Measurements from ENCODE around the gene ASIC4. TPM values are rescaled to one million over a fixed set of nuclear protein-coding genes. Genes with fewer than 3 reads are reported as not detected.

Gene ASIC4
- total and polyA plus RNA-seq, 2 of the 13 experiments (the other 11 are each of a cell fraction or from before 2014, with no cell fraction given): 0.03 TPM; not detected in 1

GRCh38 chr2:219569041-219569440 is 54.8 kb downstream of the ASIC4 start:
- intact Hi-C loops (cut with micrococcal nuclease; ENCODE audit: unreplicated experiment): no loop called here
- no peaks in the 10 kb centered on the region for H3K27me3 ChIP-seq (ENCODE audit: control insufficient read depth in 1 of 2, insufficient read depth in 2 of 2, low read length in 2 of 2)
- no peak for TF ChIP-seq DMTF1 (CRISPR knock-in tag; IDR thresholded peaks at IDR 0.05)
- TF ChIP-seq GATAD2A (CRISPR knock-in tag; IDR thresholded peaks at IDR 0.05): no peak
- TF ChIP-seq POLR2AphosphoS5 (IDR thresholded peaks at IDR 0.05; ENCODE audit: low read depth, low read length): 0 out of 2 replicates have a peak, but pooled peaks have one; percentile 18
- TF ChIP-seq HOMEZ (CRISPR knock-in tag; IDR thresholded peaks at IDR 0.05; ENCODE audit: low read depth): no peak
- TF ChIP-seq FOXK2 (IDR thresholded peaks at IDR 0.05): no peak
- TF ChIP-seq DDIT3 (CRISPR knock-in tag; IDR thresholded peaks at IDR 0.05): no peak
- 0 out of 2 replicates have a peak, but pooled peaks have one; percentile 19 for TF ChIP-seq SAFB2 (CRISPR knock-in tag; IDR thresholded peaks at IDR 0.05; ENCODE audit: borderline replicate concordance, low read depth)
- TF ChIP-seq RBFOX2 (IDR thresholded peaks at IDR 0.05; ENCODE audit: low read depth, low read length): 0 out of 2 replicates have a peak, but pooled peaks have one; percentile 10
- 0 out of 2 replicates have a peak, but pooled peaks have one; percentile 17 for TF ChIP-seq ZNF652 (CRISPR knock-in tag; IDR thresholded peaks at IDR 0.05; ENCODE audit: borderline replicate concordance, low read depth)
- H3K36me3 ChIP-seq (replicated peaks in 1 of 2; ENCODE audit: control insufficient read depth in 1 of 2, insufficient read depth in 2 of 2, low read length in 2 of 2): peaks cover 13 to 36% of the 10 kb centered on the region in 2 experiments
- H2AFZ ChIP-seq (ENCODE audit: low read length): no peak overlapping the region
- in situ Hi-C loops (cut with HindIII; ENCODE audit: extremely low pct_ligation_motif_present, low pct_unique_long_range_greater_than_20kb): no loop called here
- POLR2A ChIA-PET: interaction anchor here (1.5 to 2.5 kb wide), 2 partner anchors 16 to 29 kb away, joined by 3 to 20 read pairs; partner anchors contain the start of gene STK11IP
- H3K9me3 ChIP-seq (ENCODE audit: low read length): no peaks in the 10 kb centered on the region
- no peak overlapping the region for H3K27ac ChIP-seq (ENCODE audit: extremely low read length, insufficient read depth, low read length)
- H3K9ac ChIP-seq (ENCODE audit: insufficient read depth, low read depth, low read length): peak overlapping the region; percentile 88; the same call in 1 of the 2 replicates
- TSS peak; percentile 55 for BruUV-seq (replicated peaks)
- ATAC-seq: no peak
- FAIRE-seq: no peak
- peaks cover 21% of the 10 kb centered on the region for H3K79me2 ChIP-seq (ENCODE audit: insufficient read depth, low read length)
- 84% methylated on average over 6 of the region's 6 CpGs for WGBS (ENCODE audit: low lambda C conversion rate)
- H3K4me2 ChIP-seq (ENCODE audit: low read depth, low read length): peak overlapping the region; percentile 88
- H4K20me1 ChIP-seq (ENCODE audit: insufficient read depth, low read length): no peaks in the 10 kb centered on the region
- peaks cover 56% of the 10 kb centered on the region for H3K4me1 ChIP-seq (ENCODE audit: insufficient read depth, low read length)
- no peak overlapping the region; a peak in 1 of 6 replicates for H3K4me3 ChIP-seq (replicated peaks in 1 of 3; ENCODE audit: insufficient read depth in 1 of 3, low read depth in 2 of 3, low read length in 3 of 3)
- CTCF ChIA-PET (ENCODE audit: low intra/inter-chr PET ratio, low total read pairs): no interaction called here
- no peak for DNase-seq (ENCODE audit: low spot score)

Measured in HepG2 (cell line).